GM03348 (cell line): Measurements from ENCODE around the gene GGACT.
"Not testable (repeated sequence)": the region's sequence is repeated elsewhere in the genome, so short reads cannot be mapped to it uniquely, and the experiment has no call there.

ENCODE experiments used
- DNase-seq: peaks from one replicate; pipeline ENCODE4 v3.0.0; 2012; ENCODE audit warnings: low spot score

GGACT gene

GRCh38 chr13:100600915-100601314 is 12.3 kb upstream of the GGACT start:
- DNase-seq, result no peak

GRCh38 chr13:100600461-100600860 is 11.9 kb upstream of the GGACT start:
- DNase-seq, result no peak

- no peak for DNase-seq
Measured at GRCh38 chr13:100597253-100597652, 8.7 kb upstream of the GGACT start.

GRCh38 chr13:100596516-100596915 is 7.9 kb upstream of the GGACT start:
- DNase-seq, result no peak

- no peak for DNase-seq
Measured at GRCh38 chr13:100594731-100595130, 6.1 kb upstream of the GGACT start.

GRCh38 chr13:100594255-100594654 is 5.7 kb upstream of the GGACT start:
- no peak for DNase-seq

- DNase-seq, result no peak
Measured at GRCh38 chr13:100589178-100589725, 663 bp upstream of the GGACT start.

- DNase-seq, result no peak
Measured at GRCh38 chr13:100584896-100585295, 3.7 kb downstream of the GGACT start.

- no peak for DNase-seq
Measured at GRCh38 chr13:100581504-100581903, 7.1 kb downstream of the GGACT start.

GRCh38 chr13:100581030-100581429 is 7.6 kb downstream of the GGACT start:
- no peak for DNase-seq

- no peak for DNase-seq
Measured at GRCh38 chr13:100580045-100580444, 8.5 kb downstream of the GGACT start.

GRCh38 chr13:100577239-100577638 is 11.3 kb downstream of the GGACT start:
- DNase-seq, result not testable (repeated sequence)

GRCh38 chr13:100573121-100573520 is 15.5 kb downstream of the GGACT start:
- peak; percentile 83 for DNase-seq

- no peak for DNase-seq
Measured at GRCh38 chr13:100566543-100566942, 22.0 kb downstream of the GGACT start.

GRCh38 chr13:100565286-100565685 is 23.3 kb downstream of the GGACT start:
- no peak for DNase-seq

- DNase-seq, result no peak
Measured at GRCh38 chr13:100564444-100565223, 24.0 kb downstream of the GGACT start.

- no peak for DNase-seq
Measured at GRCh38 chr13:100563779-100564178, 24.8 kb downstream of the GGACT start.

- DNase-seq, result no peak
Measured at GRCh38 chr13:100561599-100562204, 26.9 kb downstream of the GGACT start.

- DNase-seq, result no peak
Measured at GRCh38 chr13:100561158-100561499, 27.5 kb downstream of the GGACT start.

GRCh38 chr13:100560498-100561157 is 28.0 kb downstream of the GGACT start:
- DNase-seq, result no peak

GRCh38 chr13:100559886-100560285 is 28.7 kb downstream of the GGACT start:
- no peak for DNase-seq

- no peak for DNase-seq
Measured at GRCh38 chr13:100552755-100553154, 35.8 kb downstream of the GGACT start.

- no peak for DNase-seq
Measured at GRCh38 chr13:100549316-100549715, 39.3 kb downstream of the GGACT start.
